ENCODE measurements around the gene MCU. TPM values are rescaled to one million over a fixed set of nuclear protein-coding genes. Genes with fewer than 3 reads are reported as not detected.

MCU gene
- total and polyA plus RNA-seq, 2 of the 8 experiments (the other 6 are each of a cell fraction or from before 2014, with no cell fraction given), result 51.6 to 62.2 TPM

DNA sequence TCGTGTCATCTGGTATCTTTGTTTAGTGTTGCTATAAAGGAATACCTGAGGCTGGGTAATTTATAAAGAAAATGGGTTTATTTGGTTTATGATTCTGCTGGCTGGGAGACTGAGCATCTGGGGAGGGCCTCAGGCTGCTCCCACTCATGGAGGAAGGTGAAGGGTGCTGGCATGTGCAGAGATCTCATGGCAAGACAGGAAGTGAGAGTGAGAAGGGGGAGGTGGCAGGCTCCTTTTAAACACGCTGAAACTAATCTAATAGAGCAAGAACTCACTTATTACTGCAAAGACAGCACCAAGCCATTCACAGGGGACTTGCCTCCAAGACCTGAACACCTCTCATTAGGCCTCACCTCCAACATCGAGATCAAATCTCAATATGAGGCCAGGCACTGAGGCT, 212.9 kb downstream of the MCU start:
- Histone ChIP-seq H2BK20ac (ENCODE audit: low read length) (no peak overlapping the region), H3K18ac (ENCODE audit: extremely low read depth, low read length) (no peak overlapping the region), H2BK12ac (ENCODE audit: low read depth, low read length) (no peak overlapping the region), H3K4ac (replicated peaks; ENCODE audit: insufficient read length, low read depth, low read length) (no peak overlapping the region), H3K4me2 (ENCODE audit: insufficient read depth in 1 of 2, low read depth in 2 of 2, low read length in 2 of 2) (no peak overlapping the region), H3K79me1 (ENCODE audit: low read depth, low read length) (no peaks in the 10 kb centered on the region), H3K56ac (replicated peaks; ENCODE audit: insufficient read length, low read depth, low read length) (no peak overlapping the region), H2BK120ac (replicated peaks; ENCODE audit: low read depth, low read length) (no peak overlapping the region), H4K5ac (ENCODE audit: insufficient read length, low read depth, low read length) (no peak overlapping the region), H4K8ac (ENCODE audit: extremely low read depth, insufficient read depth, low read length) (no peak overlapping the region), H3K79me2 (ENCODE audit: control insufficient read depth in 1 of 2, insufficient read depth in 2 of 2, low read length in 2 of 2) (no peaks in the 10 kb centered on the region), H3K23me2 (ENCODE audit: low read depth, low read length) (no peaks in the 10 kb centered on the region), H3K36me3 (ENCODE audit: control insufficient read depth in 2 of 4, insufficient read depth in 4 of 4, low read length in 3 of 4) (no peaks in the 10 kb centered on the region), H3K4me3 (ENCODE audit: extremely low read depth in 1 of 4, insufficient read depth in 2 of 4, low read depth in 3 of 4, low read length in 4 of 4) (no peak overlapping the region), H3K27ac (ENCODE audit: low read depth, low read length) (no peak overlapping the region), H2BK15ac (ENCODE audit: low read length) (no peak overlapping the region), H3K4me1 (replicated peaks in 1 of 4; ENCODE audit: control insufficient read depth in 3 of 4, insufficient read depth in 4 of 4, low read length in 3 of 4) (no peaks in the 10 kb centered on the region), H4K20me1 (replicated peaks in 1 of 2; ENCODE audit: control insufficient read depth in 1 of 2, insufficient read depth in 2 of 2, low read length in 2 of 2) (no peaks in the 10 kb centered on the region), H3K14ac (ENCODE audit: insufficient read length) (no peak overlapping the region), H2AFZ (ENCODE audit: low read length) (no peak overlapping the region), H2AK5ac (ENCODE audit: low read depth, low read length) (no peak overlapping the region), H2BK5ac (ENCODE audit: low read depth, low read length) (no peak overlapping the region), H3K9ac (replicated peaks in 1 of 4; ENCODE audit: extremely low read depth in 1 of 4, low read depth in 3 of 4, low read length in 3 of 4) (no peak overlapping the region; a peak in 1 of 7 replicates), H3K27me3 (replicated peaks in 1 of 4; ENCODE audit: control insufficient read depth in 3 of 4, extremely low read depth in 1 of 4, insufficient read depth in 3 of 4, low read length in 3 of 4) (no peaks in the 10 kb centered on the region), H3K9me3 (ENCODE audit: insufficient read depth in 2 of 2, low read depth in 1 of 2, low read length in 1 of 2) (peaks cover 2 to 7% of the 10 kb centered on the region in 2 experiments; a peak in 1 of 4 replicates), H4K91ac (replicated peaks; ENCODE audit: insufficient read length, low read length) (no peak overlapping the region), H3K23ac (ENCODE audit: insufficient read length) (no peak overlapping the region)
- WGBS, 2 experiments (ENCODE audit: extremely low coverage in 1 of 2, insufficient coverage in 1 of 2, insufficient read length in 1 of 2, insufficient replicate concordance in 2 of 2, low coverage in 1 of 2, low lambda C conversion rate in 2 of 2, missing lambda C conversion rate in 1 of 2), result 96% methylated on average over 3 of the region's 3 CpGs; no CpG with 5 or more reads in 1 of the 2 experiments
- FAIRE-seq, result no peak
- DNase-seq (ENCODE audit: low read depth in 1 of 2, low spot score in 2 of 2), result no peak
- ChIA-PET POLR2A (ENCODE audit: partially characterized antibody) (no interaction called here), CTCF (ENCODE audit: partially characterized antibody) (interaction anchor here (1.0 kb wide), 1 partner anchor 9 kb away, joined by 3 read pairs; no protein-coding TSS in a partner anchor)
- TF ChIP-seq SRF (IDR thresholded peaks at IDR 0.05; ENCODE audit: low read depth, low read length), result no peak
- TF ChIP-seq HDAC2 (IDR thresholded peaks at IDR 0.05; ENCODE audit: borderline replicate concordance in 1 of 2, low read depth in 2 of 2, low read length in 2 of 2), result no peak
- no peak for TF ChIP-seq EP300 (IDR thresholded peaks at IDR 0.05; ENCODE audit: borderline replicate concordance in 1 of 2, low read depth in 2 of 2, low read length in 2 of 2)
- TF ChIP-seq JUND (IDR thresholded peaks at IDR 0.05; ENCODE audit: low read length), result no peak
- TF ChIP-seq, protein P1, sequence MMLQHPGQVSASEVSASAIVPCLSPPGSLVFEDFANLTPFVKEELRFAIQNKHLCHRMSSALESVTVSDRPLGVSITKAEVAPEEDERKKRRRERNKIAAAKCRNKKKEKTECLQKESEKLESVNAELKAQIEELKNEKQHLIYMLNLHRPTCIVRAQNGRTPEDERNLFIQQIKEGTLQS (IDR thresholded peaks at IDR 0.05; ENCODE audit: insufficient read depth, low read depth, low read length), result no peak
- TF ChIP-seq EZH2 (IDR thresholded peaks at IDR 0.05; ENCODE audit: low read depth, low read length, severe bottlenecking), result no peak
- TF ChIP-seq, protein P2, sequence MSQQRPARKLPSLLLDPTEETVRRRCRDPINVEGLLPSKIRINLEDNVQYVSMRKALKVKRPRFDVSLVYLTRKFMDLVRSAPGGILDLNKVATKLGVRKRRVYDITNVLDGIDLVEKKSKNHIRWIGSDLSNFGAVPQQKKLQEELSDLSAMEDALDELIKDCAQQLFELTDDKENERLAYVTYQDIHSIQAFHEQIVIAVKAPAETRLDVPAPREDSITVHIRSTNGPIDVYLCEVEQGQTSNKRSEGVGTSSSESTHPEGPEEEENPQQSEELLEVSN (IDR thresholded peaks at IDR 0.05), result no peak
- no peak for TF ChIP-seq TCF12 (IDR thresholded peaks at IDR 0.05; ENCODE audit: low read depth, low read length)
- TF ChIP-seq ASH2L (IDR thresholded peaks at IDR 0.05; ENCODE audit: low read length), result no peak
- TF ChIP-seq BACH1 (IDR thresholded peaks at IDR 0.05; ENCODE audit: low read length), result no peak
- no peak for TF ChIP-seq YY1 (IDR thresholded peaks at IDR 0.05; ENCODE audit: low read depth, low read length)
- no peak for TF ChIP-seq ZNF274 (IDR thresholded peaks at IDR 0.05; ENCODE audit: borderline replicate concordance, extremely low read depth, low read length)
